WTC11 (cell line): ENCODE measurements around the gene CCDC61. TPM values are rescaled to one million over a fixed set of nuclear protein-coding genes. Genes with fewer than 3 reads are reported as not detected.
A peak's percentile ranks its signal among the peaks of the same experiment; 100 is the strongest.

Experiments used
- ATAC-seq: fragments of 200-7000 bp; cut with Tn5 transposase; 2 replicates; pipeline ENCODE4 v1.10.0; 2021; ENCODE audit warnings: mild to moderate bottlenecking, moderate library complexity
- CTCF ChIA-PET: fragments of 300-600 bp; sonication (Branson Sonifier 250); formaldehyde crosslinking; loops from one replicate; lab custom pipeline; 2021; ENCODE audit warnings: antibody characterized with exemption; lab: Charles Lee
- POLR2A ChIA-PET: fragments of 350-600 bp; sonication (Branson Sonifier 250); formaldehyde crosslinking; loops from one replicate; lab custom pipeline; 2021; ENCODE audit warnings: antibody characterized with exemption; lab: Charles Lee
- DNase-seq: peaks from one replicate; pipeline ENCODE4 v3.0.0; 2021; ENCODE audit warnings: low spot score
- H3K27ac Mint-ChIP-seq: 2 replicates; pipeline ENCODE4 v1.8.0; 2021; ENCODE audit warnings: mixed read lengths
- H3K27me3 Mint-ChIP-seq: 2 replicates; pipeline ENCODE4 v1.8.0; 2021; ENCODE audit warnings: low read depth, mild to moderate bottlenecking, moderate library complexity, mixed read lengths
- H3K36me3 Mint-ChIP-seq: 2 replicates; pipeline ENCODE4 v1.8.0; 2021; ENCODE audit warnings: mixed read lengths
- H3K4me1 Mint-ChIP-seq: 2 replicates; pipeline ENCODE4 v1.8.0; 2022; ENCODE audit warnings: mixed read lengths
- H3K4me3 Mint-ChIP-seq: 2 replicates; pipeline ENCODE4 v1.8.0; 2021; ENCODE audit warnings: mild to moderate bottlenecking, moderate library complexity, mixed read lengths
- H3K9me3 Mint-ChIP-seq: 2 replicates; pipeline ENCODE4 v1.8.0; 2021; ENCODE audit warnings: mixed read lengths
- CBFB ChIP-seq: sonication (generic); formaldehyde crosslinking; IDR thresholded peaks from 2 replicates; pipeline ENCODE4 v1.8.1; 2022; ENCODE audit warnings: mild to moderate bottlenecking, low read depth, missing genetic modification reagents
- EMX1 ChIP-seq: fragments of 250-450 bp; sonication (Bioruptor Pico); IDR thresholded peaks from 2 replicates; pipeline ENCODE4 v1.8.0; 2021; ENCODE audit warnings: mild to moderate bottlenecking
- ETV6 ChIP-seq: sonication (generic); formaldehyde crosslinking; IDR thresholded peaks from 2 replicates; pipeline ENCODE4 v1.8.1; 2022; ENCODE audit warnings: mild to moderate bottlenecking, missing genetic modification reagents
- FOXP1 ChIP-seq: sonication (generic); formaldehyde crosslinking; IDR thresholded peaks from 2 replicates; pipeline ENCODE4 v1.8.0; 2022; ENCODE audit warnings: missing genetic modification reagents, mild to moderate bottlenecking, moderate library complexity, borderline replicate concordance
- IRF2 ChIP-seq: sonication (generic); formaldehyde crosslinking; IDR thresholded peaks from 2 replicates; pipeline ENCODE4 v1.8.0; 2022; ENCODE audit warnings: low read depth, missing genetic modification reagents, borderline replicate concordance
- JUN ChIP-seq: sonication (generic); formaldehyde crosslinking; IDR thresholded peaks from 2 replicates; pipeline ENCODE4 v1.8.0; 2023; ENCODE audit warnings: mild to moderate bottlenecking, missing genetic modification reagents
- KAT7 ChIP-seq: sonication (generic); formaldehyde crosslinking; IDR thresholded peaks from 2 replicates; pipeline ENCODE4 v1.8.1; 2023; ENCODE audit warnings: missing genetic modification reagents, mild to moderate bottlenecking, borderline replicate concordance
- MXD4 ChIP-seq: fragments of 250-450 bp; sonication (Bioruptor Pico); IDR thresholded peaks from 2 replicates; pipeline ENCODE4 v1.8.0; 2021; ENCODE audit warnings: mild to moderate bottlenecking, moderate library complexity, borderline replicate concordance
- NR1H2 ChIP-seq: sonication (generic); formaldehyde crosslinking; IDR thresholded peaks from 2 replicates; pipeline ENCODE4 v1.9.0; 2021; ENCODE audit warnings: mild to moderate bottlenecking, moderate library complexity, missing genetic modification reagents
- NR2C2 ChIP-seq: sonication (generic); formaldehyde crosslinking; IDR thresholded peaks from 2 replicates; pipeline ENCODE4 v1.8.0; 2022; ENCODE audit warnings: mild to moderate bottlenecking, missing genetic modification reagents
- NR3C1 ChIP-seq: sonication (generic); formaldehyde crosslinking; conservative IDR thresholded peaks from 2 replicates; pipeline ENCODE4 v1.8.1; 2023; ENCODE audit warnings: low read depth, mild to moderate bottlenecking, missing genetic modification reagents
- PRRX2 ChIP-seq: fragments of 250-450 bp; sonication (Bioruptor Pico); IDR thresholded peaks from 2 replicates; pipeline ENCODE4 v1.8.0; 2021; ENCODE audit warnings: mild to moderate bottlenecking
- SP1 ChIP-seq: sonication (generic); formaldehyde crosslinking; conservative IDR thresholded peaks from 2 replicates; pipeline ENCODE4 v1.8.1; 2022; ENCODE audit warnings: missing genetic modification reagents
- ZBTB21 ChIP-seq: sonication (generic); formaldehyde crosslinking; IDR thresholded peaks from 2 replicates; pipeline ENCODE4 v1.8.1; 2023; ENCODE audit warnings: mild to moderate bottlenecking, missing genetic modification reagents, borderline replicate concordance
- total RNA-seq: library from RNA; stranded (reverse); gene quantifications from 3 replicates; pipeline ENCODE4 v1.2.3, GENCODE V29; 2021
- TF ChIP-seq, protein P1 (sequence below): sonication (generic); formaldehyde crosslinking; IDR thresholded peaks from 2 replicates; pipeline ENCODE4 v1.8.1; 2023; ENCODE audit warnings: mild to moderate bottlenecking, missing genetic modification reagents, moderate library complexity
- TF ChIP-seq, protein P2 (sequence below): sonication (generic); formaldehyde crosslinking; IDR thresholded peaks from 2 replicates; pipeline ENCODE4 v1.8.1; 2022; ENCODE audit warnings: missing genetic modification reagents, borderline replicate concordance
- TF ChIP-seq, protein P3 (sequence below): sonication (generic); formaldehyde crosslinking; IDR thresholded peaks from 2 replicates; pipeline ENCODE4 v1.8.1; 2022; ENCODE audit warnings: mild to moderate bottlenecking, moderate library complexity, missing genetic modification reagents
- TF ChIP-seq, protein P4 (sequence below): sonication (generic); formaldehyde crosslinking; IDR thresholded peaks from 2 replicates; pipeline ENCODE4 v1.8.0; 2022; ENCODE audit warnings: mild to moderate bottlenecking, missing genetic modification reagents
- TF ChIP-seq, protein P5 (sequence below): fragments of 250-450 bp; sonication (Bioruptor Pico); IDR thresholded peaks from 2 replicates; pipeline ENCODE4 v1.9.0; 2021; ENCODE audit warnings: moderate library complexity, mild to moderate bottlenecking, inconsistent platforms, borderline replicate concordance

CCDC61 gene
- total RNA-seq, 1 experiment from 2014 or later = 33.7 TPM

DNA sequence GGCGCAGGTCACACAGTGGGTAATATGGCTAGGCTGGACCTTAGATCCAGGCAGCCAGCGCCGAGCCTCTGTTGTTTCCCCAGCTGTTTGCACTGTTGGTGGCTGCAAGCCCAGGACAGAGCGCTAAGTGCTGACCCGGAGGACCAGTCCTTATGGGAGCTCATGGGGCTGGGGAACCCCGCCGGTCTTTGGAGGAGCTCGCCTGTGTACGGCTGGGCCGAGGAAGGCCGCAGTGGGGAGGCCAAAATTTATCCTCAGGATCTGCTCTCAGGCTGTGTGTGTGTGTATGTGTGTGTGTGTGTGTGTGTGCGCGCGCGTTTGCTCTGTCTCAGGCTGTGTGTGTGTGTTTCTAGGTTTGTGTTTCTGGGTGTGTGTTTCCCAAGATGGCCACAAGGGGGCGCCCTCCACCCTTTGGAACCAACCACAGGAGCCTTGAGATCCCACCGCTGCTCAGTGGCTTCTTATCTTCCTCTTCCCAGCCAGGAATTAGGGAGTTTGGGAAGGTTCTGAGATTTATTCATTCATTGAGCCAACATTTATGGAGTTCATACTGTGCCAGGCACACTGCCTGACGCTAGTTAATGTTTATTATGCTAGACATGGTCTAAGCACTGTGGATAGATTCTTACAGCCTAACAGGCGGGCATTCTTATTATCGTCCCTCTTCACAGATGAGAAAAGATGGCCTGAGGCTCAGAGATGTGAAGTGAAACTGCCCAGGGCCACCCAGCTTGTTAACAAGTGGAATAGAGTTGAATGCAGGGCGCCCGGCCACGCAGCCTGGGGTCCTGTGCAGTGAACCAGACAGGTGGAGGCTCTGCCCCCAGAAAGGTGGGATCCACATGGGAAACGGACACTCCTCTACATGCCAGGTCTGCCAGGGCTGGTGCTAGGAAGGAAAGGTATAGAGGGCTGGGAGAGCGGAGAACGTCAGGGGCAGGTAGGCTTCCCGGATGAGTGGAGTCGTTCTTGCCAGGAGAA lies 14.6 kb downstream of the CCDC61 start (continued):
- TF ChIP-seq JUN (CRISPR knock-in tag) (no peak), PRRX2 (CRISPR knock-in tag) (no peak), NR2C2 (CRISPR knock-in tag) (no peak)
- TF ChIP-seq, protein P1, sequence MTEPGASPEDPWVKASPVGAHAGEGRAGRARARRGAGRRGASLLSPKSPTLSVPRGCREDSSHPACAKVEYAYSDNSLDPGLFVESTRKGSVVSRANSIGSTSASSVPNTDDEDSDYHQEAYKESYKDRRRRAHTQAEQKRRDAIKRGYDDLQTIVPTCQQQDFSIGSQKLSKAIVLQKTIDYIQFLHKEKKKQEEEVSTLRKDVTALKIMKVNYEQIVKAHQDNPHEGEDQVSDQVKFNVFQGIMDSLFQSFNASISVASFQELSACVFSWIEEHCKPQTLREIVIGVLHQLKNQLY (CRISPR knock-in tag) = no peak
- TF ChIP-seq, all 79 proteins: peak for 3

DNA sequence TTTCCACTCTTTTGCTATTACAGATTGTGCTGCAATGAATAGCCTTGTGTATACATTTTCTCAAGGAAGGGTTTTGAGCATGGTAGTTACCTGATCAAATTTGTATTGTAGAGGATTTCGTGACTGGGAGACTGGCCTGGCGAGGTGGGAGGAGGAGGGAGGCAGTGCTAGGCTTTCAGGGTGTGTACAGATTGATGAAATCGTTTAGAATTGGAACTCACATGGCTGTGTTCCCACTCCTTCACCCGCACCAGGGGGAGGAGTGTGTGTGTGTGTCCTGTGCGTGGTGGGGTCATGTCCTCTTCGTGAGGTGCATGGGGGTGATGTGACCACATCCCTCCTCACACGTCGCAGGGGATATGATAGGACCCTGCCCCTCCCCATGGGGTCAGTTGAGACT lies 19.3 kb downstream of the CCDC61 start:
- peaks cover 17% of the 10 kb centered on the region for H3K4me1 Mint-ChIP-seq
- POLR2A ChIA-PET = interaction anchor here (1.0 to 1.2 kb wide), 2 partner anchors 63 to 113 kb away, joined by 3 to 4 read pairs; no protein-coding TSS in a partner anchor
- H3K9me3 Mint-ChIP-seq = no peaks in the 10 kb centered on the region
- H3K4me3 Mint-ChIP-seq = peak overlapping the region; percentile 76
- ATAC-seq = no peak
- peaks cover 31% of the 10 kb centered on the region for H3K27me3 Mint-ChIP-seq
- TF ChIP-seq, protein P2, sequence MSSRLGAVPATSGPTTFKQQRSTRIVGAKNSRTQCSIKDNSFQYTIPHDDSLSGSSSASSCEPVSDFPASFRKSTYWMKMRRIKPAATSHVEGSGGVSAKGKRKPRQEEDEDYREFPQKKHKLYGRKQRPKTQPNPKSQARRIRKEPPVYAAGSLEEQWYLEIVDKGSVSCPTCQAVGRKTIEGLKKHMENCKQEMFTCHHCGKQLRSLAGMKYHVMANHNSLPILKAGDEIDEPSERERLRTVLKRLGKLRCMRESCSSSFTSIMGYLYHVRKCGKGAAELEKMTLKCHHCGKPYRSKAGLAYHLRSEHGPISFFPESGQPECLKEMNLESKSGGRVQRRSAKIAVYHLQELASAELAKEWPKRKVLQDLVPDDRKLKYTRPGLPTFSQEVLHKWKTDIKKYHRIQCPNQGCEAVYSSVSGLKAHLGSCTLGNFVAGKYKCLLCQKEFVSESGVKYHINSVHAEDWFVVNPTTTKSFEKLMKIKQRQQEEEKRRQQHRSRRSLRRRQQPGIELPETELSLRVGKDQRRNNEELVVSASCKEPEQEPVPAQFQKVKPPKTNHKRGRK (CRISPR knock-in tag) = no peak
- TF ChIP-seq, protein P3, sequence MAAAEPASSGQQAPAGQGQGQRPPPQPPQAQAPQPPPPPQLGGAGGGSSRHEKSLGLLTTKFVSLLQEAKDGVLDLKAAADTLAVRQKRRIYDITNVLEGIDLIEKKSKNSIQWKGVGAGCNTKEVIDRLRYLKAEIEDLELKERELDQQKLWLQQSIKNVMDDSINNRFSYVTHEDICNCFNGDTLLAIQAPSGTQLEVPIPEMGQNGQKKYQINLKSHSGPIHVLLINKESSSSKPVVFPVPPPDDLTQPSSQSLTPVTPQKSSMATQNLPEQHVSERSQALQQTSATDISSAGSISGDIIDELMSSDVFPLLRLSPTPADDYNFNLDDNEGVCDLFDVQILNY (CRISPR knock-in tag) = no peak
- TF ChIP-seq KAT7 (CRISPR knock-in tag) (no peak), NR1H2 (CRISPR knock-in tag) (no peak), IRF2 (no peak), NR3C1 (CRISPR knock-in tag) (no peak), EMX1 (CRISPR knock-in tag) (no peak), MXD4 (CRISPR knock-in tag) (no peak)
- TF ChIP-seq, protein P4, sequence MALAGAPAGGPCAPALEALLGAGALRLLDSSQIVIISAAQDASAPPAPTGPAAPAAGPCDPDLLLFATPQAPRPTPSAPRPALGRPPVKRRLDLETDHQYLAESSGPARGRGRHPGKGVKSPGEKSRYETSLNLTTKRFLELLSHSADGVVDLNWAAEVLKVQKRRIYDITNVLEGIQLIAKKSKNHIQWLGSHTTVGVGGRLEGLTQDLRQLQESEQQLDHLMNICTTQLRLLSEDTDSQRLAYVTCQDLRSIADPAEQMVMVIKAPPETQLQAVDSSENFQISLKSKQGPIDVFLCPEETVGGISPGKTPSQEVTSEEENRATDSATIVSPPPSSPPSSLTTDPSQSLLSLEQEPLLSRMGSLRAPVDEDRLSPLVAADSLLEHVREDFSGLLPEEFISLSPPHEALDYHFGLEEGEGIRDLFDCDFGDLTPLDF (CRISPR knock-in tag) = no peak
- TF ChIP-seq, protein P5, sequence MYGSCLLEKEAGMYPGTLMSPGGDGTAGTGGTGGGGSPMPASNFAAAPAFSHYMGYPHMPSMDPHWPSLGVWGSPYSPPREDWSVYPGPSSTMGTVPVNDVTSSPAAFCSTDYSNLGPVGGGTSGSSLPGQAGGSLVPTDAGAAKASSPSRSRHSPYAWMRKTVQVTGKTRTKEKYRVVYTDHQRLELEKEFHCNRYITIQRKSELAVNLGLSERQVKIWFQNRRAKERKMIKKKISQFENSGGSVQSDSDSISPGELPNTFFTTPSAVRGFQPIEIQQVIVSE (CRISPR knock-in tag) = no peak
- TF ChIP-seq, all 79 proteins: peak for 0
- DNase-seq = no peak
- H3K27ac Mint-ChIP-seq = no peak overlapping the region
- CTCF ChIA-PET = interaction anchor here (1.1 to 6.3 kb wide), 8 partner anchors 13 to 250 kb away, joined by 3 to 76 read pairs (median 16); no protein-coding TSS in a partner anchor
- no peaks in the 10 kb centered on the region; the same call in 1 of the 2 replicates for H3K36me3 Mint-ChIP-seq

DNA sequence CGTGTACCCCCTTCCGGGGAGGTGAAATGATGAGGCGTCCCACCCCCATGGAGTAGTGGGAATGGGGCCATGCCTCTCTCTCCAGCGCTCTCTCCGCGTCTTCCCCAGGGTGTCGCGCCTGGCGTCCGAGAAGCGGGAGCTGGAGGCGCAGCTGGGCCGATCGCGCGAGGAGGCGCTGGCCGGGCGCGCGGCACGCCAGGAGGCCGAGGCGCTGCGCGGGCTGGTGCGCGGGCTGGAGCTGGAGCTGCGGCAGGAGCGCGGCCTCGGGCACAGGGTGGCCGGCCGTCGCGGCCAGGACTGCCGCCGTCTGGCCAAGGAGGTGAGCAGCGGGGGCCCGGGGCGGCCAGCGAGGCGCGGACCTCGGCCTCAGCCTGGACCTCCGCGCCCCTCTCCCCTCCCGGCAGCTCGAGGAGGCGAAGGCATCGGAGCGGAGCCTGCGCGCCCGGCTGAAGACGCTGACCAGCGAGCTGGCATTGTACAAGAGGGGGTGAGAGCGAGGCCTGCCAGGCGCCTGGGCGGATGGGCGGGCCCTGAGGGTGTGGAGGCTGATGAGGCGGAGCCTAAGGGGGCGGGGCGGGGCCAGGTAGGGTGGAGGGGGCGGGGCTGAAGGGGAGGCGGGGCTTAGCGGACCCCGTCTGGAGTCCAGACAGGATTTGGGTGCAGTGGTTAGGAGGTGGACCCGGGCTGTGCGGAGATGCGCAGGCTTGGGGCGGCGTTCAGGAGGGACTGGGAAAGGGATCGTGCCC lies 19.8 kb downstream of the CCDC61 start:
- peaks cover 17% of the 10 kb centered on the region for H3K4me1 Mint-ChIP-seq
- no peaks in the 10 kb centered on the region; the same call in 1 of the 2 replicates for H3K36me3 Mint-ChIP-seq
- ChIA-PET CTCF (interaction anchor here (0.6 to 6.3 kb wide), 13 partner anchors 13 to 853 kb away, joined by 3 to 76 read pairs (median 4); no protein-coding TSS in a partner anchor), POLR2A (interaction anchor here (1.0 to 1.2 kb wide), 2 partner anchors 62 to 114 kb away, joined by 3 to 4 read pairs; no protein-coding TSS in a partner anchor)
- H3K27ac Mint-ChIP-seq = no peak overlapping the region
- DNase-seq = peak; percentile 92
- TF ChIP-seq CBFB (CRISPR knock-in tag) (0 out of 2 replicates have a peak, but pooled peaks have one; percentile 33), SP1 (CRISPR knock-in tag) (peak; percentile 67; the same call in 1 of the 2 replicates), ZBTB21 (CRISPR knock-in tag) (no peak), FOXP1 (CRISPR knock-in tag) (peak; percentile 52; the same call in 1 of the 2 replicates), ETV6 (CRISPR knock-in tag) (no peak)
- peak overlapping the region; percentile 82 for H3K4me3 Mint-ChIP-seq
- ATAC-seq = peak; percentile 82
- H3K27me3 Mint-ChIP-seq = peaks cover 31% of the 10 kb centered on the region
- no peaks in the 10 kb centered on the region for H3K9me3 Mint-ChIP-seq
